Lower leg skin (tissue), 4 donors: ENCODE measurements around the gene LTB. TPM values are rescaled to one million over a fixed set of nuclear protein-coding genes. Genes with fewer than 3 reads are reported as not detected.

Source experiments
- DNase-seq, 2 donors: peaks; one replicate each; pipeline ENCODE4 v3.0.0-alpha.2; 2019; ENCODE audit warnings: low spot score in 2 of 2
- H3K4me3 ChIP-seq: fragments of 200-600 bp; sonication (generic); 2 replicates; pipeline ENCODE4 v1.5.1; 2017; ENCODE audit warnings: mild to moderate bottlenecking, low read depth; ENCODE audit not compliant: poor library complexity, severe bottlenecking
- CTCF ChIP-seq, 3 donors: fragments of 450-650 bp; IDR thresholded peaks; one replicate each; pipeline ENCODE4 v1.5.1; 2016; ENCODE audit warnings: antibody characterized with exemption in 3 of 3, mild to moderate bottlenecking in 3 of 3, moderate library complexity in 2 of 3
- POLR2A ChIP-seq, 2 donors: fragments of 450-650 bp; IDR thresholded peaks; one replicate each; pipeline ENCODE4 v1.6.1; 2016 to 2017; ENCODE audit warnings: antibody characterized with exemption in 2 of 2, mild to moderate bottlenecking in 1 of 2, moderate library complexity in 1 of 2
- WGBS, 2 donors: methylation state at CpG; one replicate each; pipeline ENCODE4 v1.1.5; 2018; 5-methylcytosine and 5-hydroxymethylcytosine counted together
- intact Hi-C: fragments of 100-400 bp; cut with DNase I; formaldehyde crosslinking; loops from one replicate; pipeline ENCODE4 v1.15.0; 2023; ENCODE audit warnings: low total_unique reads
- total RNA-seq, 4 donors: library from RNA; depleted of rRNA; stranded (reverse); fragments of >200 nt; gene quantifications; one replicate each; pipeline ENCODE4 v1.1.0, GENCODE V29; 2016

LTB gene
- total RNA-seq, 4 donors from 2014 or later: 1.1 TPM; not detected in 3

GRCh38 chr6:31614075-31614619 lies 31.9 kb upstream of the LTB start:
- intact Hi-C loops: no loop called here
- DNase-seq: no peak
- WGBS, 2 donors: 72 to 84% methylated on average over 8 of the region's 8 CpGs
- no peak for TF ChIP-seq POLR2A (IDR thresholded peaks at IDR 0.05)
- no peak for TF ChIP-seq CTCF (IDR thresholded peaks at IDR 0.05)
- H3K4me3 ChIP-seq: no peak overlapping the region

GRCh38 chr6:31610968-31611367 lies 28.7 kb upstream of the LTB start:
- DNase-seq: no peak
- WGBS, 2 donors: 41 to 81% methylated on average over 4 of the region's 4 CpGs
- TF ChIP-seq CTCF (IDR thresholded peaks at IDR 0.05): no peak
- no peak overlapping the region for H3K4me3 ChIP-seq
- intact Hi-C loops: no loop called here

- intact Hi-C loops: no loop called here
- 72 to 74% methylated on average over 8 of the region's 8 CpGs for WGBS, 2 donors
- no peak for DNase-seq
- TF ChIP-seq POLR2A (IDR thresholded peaks at IDR 0.05) (no peak), CTCF (IDR thresholded peaks at IDR 0.05) (no peak)
- H3K4me3 ChIP-seq: no peak overlapping the region
Measured at GRCh38 chr6:31609519-31610406, 27.5 kb upstream of the LTB start.

GRCh38 chr6:31607317-31607716 lies 25.1 kb upstream of the LTB start:
- intact Hi-C loops: no loop called here
- WGBS, 2 donors: 81 to 93% methylated on average over 1 of the region's 1 CpG
- TF ChIP-seq CTCF (IDR thresholded peaks at IDR 0.05) (no peak), POLR2A (IDR thresholded peaks at IDR 0.05) (no peak)
- no peak overlapping the region for H3K4me3 ChIP-seq
- DNase-seq: no peak

GRCh38 chr6:31597006-31597405 lies 14.8 kb upstream of the LTB start:
- TF ChIP-seq POLR2A (IDR thresholded peaks at IDR 0.05) (no peak), CTCF (IDR thresholded peaks at IDR 0.05) (no peak)
- 23 to 38% methylated on average over 2 of the region's 2 CpGs for WGBS, 2 donors
- no peak overlapping the region for H3K4me3 ChIP-seq
- intact Hi-C loops: loop anchor here (5.0 kb wide), 1 partner anchor 50 kb away; the partner anchor contains the start of genes ATP6V1G2 and NFKBIL1
- DNase-seq: no peak
